Prostate gland (tissue), 2 donors: Measurements from ENCODE around the gene SOCS6.

Source experiments
- CTCF ChIP-seq, 4 experiments: fragments of 200-600 bp in 2 of 4; fragments of 450-650 bp in 2 of 4; sonication (generic) in 2 of 4; IDR thresholded peaks; 1 replicate in 3 of 4; 2 replicates in 1 of 4; pipeline ENCODE4 v1.5.1; 2016 to 2019; ENCODE audit warnings: antibody characterized with exemption in 4 of 4, mild to moderate bottlenecking in 2 of 4, moderate library complexity in 2 of 4
- POLR2A ChIP-seq: fragments of 450-650 bp; IDR thresholded peaks from one replicate; pipeline ENCODE4 v1.6.1; 2016; ENCODE audit warnings: antibody characterized with exemption, mild to moderate bottlenecking
- POLR2AphosphoS5 ChIP-seq: sonication (generic); formaldehyde crosslinking; IDR thresholded peaks from one replicate; pipeline ENCODE4 v1.6.1; 2017; ENCODE audit warnings: antibody characterized with exemption

GRCh38 chr18:70296289-70296688 lies 7.4 kb downstream of the SOCS6 start:
- TF ChIP-seq POLR2AphosphoS5, result no peak
- TF ChIP-seq POLR2A, result no peak
- no peak for TF ChIP-seq CTCF (IDR thresholded peaks at IDR 0.05)
